DOHH2 (cell line): ENCODE measurements around the gene HOXC6.

ENCODE experiments used
- H3F3A ChIP-seq: fragments of 200-600 bp; sonication (generic), shearing (Covaris generic); 2 replicates; pipeline ENCODE4 v1.6.0; 2016; ENCODE audit warnings: antibody characterized with exemption, mild to moderate bottlenecking; ENCODE audit not compliant: control insufficient read depth, insufficient read depth
- H3K27ac ChIP-seq: fragments of 200-600 bp; sonication (generic); 2 replicates; pipeline ENCODE4 v1.5.1; 2014; ENCODE audit warnings: low read depth, mild to moderate bottlenecking, low read length, moderate library complexity
- H3K27me3 ChIP-seq: fragments of 200-600 bp; sonication (generic); 2 replicates; pipeline ENCODE4 v1.6.1; 2014; ENCODE audit warnings: mild to moderate bottlenecking, low read length, mixed read lengths; ENCODE audit not compliant: control insufficient read depth
- H3K36me3 ChIP-seq: fragments of 200-600 bp; sonication (generic); 2 replicates; pipeline ENCODE4 v1.6.1; 2014; ENCODE audit warnings: mild to moderate bottlenecking, low read length, moderate library complexity, mixed read lengths; ENCODE audit not compliant: control insufficient read depth
- H3K4me1 ChIP-seq: fragments of 200-600 bp; sonication (generic); 2 replicates; pipeline ENCODE4 v1.6.1; 2014; ENCODE audit warnings: mild to moderate bottlenecking, low read length, mixed read lengths; ENCODE audit not compliant: control insufficient read depth
- H3K4me2 ChIP-seq: fragments of 200-600 bp; sonication (generic); 2 replicates; pipeline ENCODE4 v1.6.0; 2014; ENCODE audit warnings: mild to moderate bottlenecking, low read length, moderate library complexity
- H3K4me3 ChIP-seq: fragments of 200-600 bp; sonication (generic); 2 replicates; pipeline ENCODE4 v1.5.1; 2014; ENCODE audit warnings: mild to moderate bottlenecking, low read length, mixed read lengths
- H3K79me2 ChIP-seq: fragments of 200-600 bp; sonication (generic); 2 replicates; pipeline ENCODE4 v1.6.1; 2014; ENCODE audit warnings: mild to moderate bottlenecking, low read length, mixed read lengths; ENCODE audit not compliant: control insufficient read depth
- H3K9me2 ChIP-seq: fragments of 200-600 bp; sonication (generic); replicated peaks from 2 replicates; pipeline ENCODE4 v1.6.1; 2014; ENCODE audit warnings: mild to moderate bottlenecking, low read length, mixed read lengths; ENCODE audit not compliant: control insufficient read depth
- H3K9me3 ChIP-seq: fragments of 200-600 bp; sonication (generic); 2 replicates; pipeline ENCODE4 v1.6.1; 2014; ENCODE audit warnings: antibody characterized with exemption, low read length, mixed read lengths; ENCODE audit not compliant: control insufficient read depth, insufficient read depth
- H4K20me1 ChIP-seq: fragments of 200-600 bp; sonication (generic); 2 replicates; pipeline ENCODE4 v1.6.0; 2014; ENCODE audit warnings: low read depth, mild to moderate bottlenecking, antibody characterized with exemption, low read length, moderate library complexity; ENCODE audit not compliant: control insufficient read depth, insufficient read depth
- CTCF ChIP-seq: fragments of 200-600 bp; sonication (generic); IDR thresholded peaks from one replicate; pipeline ENCODE4 v1.5.1; 2014; ENCODE audit warnings: antibody characterized with exemption, mild to moderate bottlenecking, low read depth, low read length; ENCODE audit not compliant: poor library complexity, severe bottlenecking
- EZH2phosphoT487 ChIP-seq: fragments of 200-600 bp; sonication (generic); IDR thresholded peaks from 2 replicates; pipeline ENCODE4 v1.6.1; 2017; ENCODE audit warnings: borderline replicate concordance, mild to moderate bottlenecking, antibody characterized with exemption, low read length, moderate library complexity, mixed read lengths

The HOXC6 gene

GRCh38 chr12:53997204-53998109, 30.8 kb upstream of the HOXC6 start:
- Histone ChIP-seq H4K20me1 (no peaks in the 10 kb centered on the region), H3K4me3 (no peak overlapping the region), H3K9me2 (no peaks in the 10 kb centered on the region), H3K27ac (no peak overlapping the region), H3F3A (no peaks in the 10 kb centered on the region), H3K36me3 (no peaks in the 10 kb centered on the region), H3K4me1 (peaks cover 16% of the 10 kb centered on the region), H3K79me2 (no peaks in the 10 kb centered on the region), H3K9me3 (no peaks in the 10 kb centered on the region), H3K4me2 (no peak overlapping the region), H3K27me3 (peaks cover 80% of the 10 kb centered on the region)
- no peak for TF ChIP-seq CTCF
- TF ChIP-seq EZH2phosphoT487: no peak; the same call in 1 of the 2 replicates

- Histone ChIP-seq H3K9me2 (no peaks in the 10 kb centered on the region), H3K79me2 (no peaks in the 10 kb centered on the region), H3K36me3 (no peaks in the 10 kb centered on the region), H3K4me3 (no peak overlapping the region), H3K4me2 (no peak overlapping the region), H3K27me3 (peaks cover 80% of the 10 kb centered on the region), H3K9me3 (no peaks in the 10 kb centered on the region), H4K20me1 (no peaks in the 10 kb centered on the region), H3F3A (no peaks in the 10 kb centered on the region), H3K27ac (no peak overlapping the region), H3K4me1 (peaks cover 16% of the 10 kb centered on the region)
- no peak for TF ChIP-seq EZH2phosphoT487
- TF ChIP-seq CTCF: no peak
These were observed 29.9 kb upstream of the HOXC6 start for GRCh38 chr12:53998110-53998899.

GRCh38 chr12:53998900-53999236, 29.4 kb upstream of the HOXC6 start:
- H3K36me3 ChIP-seq: no peaks in the 10 kb centered on the region
- H4K20me1 ChIP-seq: no peaks in the 10 kb centered on the region
- H3K9me3 ChIP-seq: no peaks in the 10 kb centered on the region
- TF ChIP-seq CTCF (no peak), EZH2phosphoT487 (0 out of 2 replicates have a peak, but pooled peaks have one; percentile 36)
- no peak overlapping the region for H3K4me3 ChIP-seq
- no peaks in the 10 kb centered on the region for H3K79me2 ChIP-seq
- peaks cover 78% of the 10 kb centered on the region for H3K27me3 ChIP-seq
- H3K4me2 ChIP-seq: no peak overlapping the region
- H3K9me2 ChIP-seq: no peaks in the 10 kb centered on the region
- H3K4me1 ChIP-seq: peaks cover 16% of the 10 kb centered on the region
- H3K27ac ChIP-seq: no peak overlapping the region
- no peaks in the 10 kb centered on the region for H3F3A ChIP-seq
